ENCODE data around the gene CASQ2. TPM values are rescaled to one million over a fixed set of nuclear protein-coding genes. Genes with fewer than 3 reads are reported as not detected.

Gene CASQ2
- total and polyA plus RNA-seq, 2 donors (not counting 1 experiment from before 2014, with no cell fraction given) = not detected

- Histone ChIP-seq H3K36me3 (replicated peaks in 1 of 2; ENCODE audit: control extremely low read depth in 1 of 2, control insufficient read depth in 1 of 2, extremely low read depth in 1 of 2, insufficient read depth in 2 of 2, low read length in 1 of 2) (no peaks in the 10 kb centered on the region), H2AFZ (ENCODE audit: insufficient read depth, low read depth, low read length, poor library complexity, severe bottlenecking) (no peak overlapping the region), H3K4me1 (ENCODE audit: control insufficient read depth in 2 of 2, insufficient read depth in 2 of 2, low read length in 2 of 2) (no peaks in the 10 kb centered on the region), H3K4me3 (ENCODE audit: control extremely low read depth in 1 of 5, extremely low read depth in 1 of 5, insufficient read depth in 1 of 5, low read depth in 2 of 5, low read length in 4 of 5) (no peak overlapping the region), H4K20me1 (ENCODE audit: control insufficient read depth, insufficient read depth, low read length, poor library complexity, severe bottlenecking) (no peaks in the 10 kb centered on the region), H3K4me2 (replicated peaks; ENCODE audit: low read depth, low read length, poor library complexity, severe bottlenecking) (no peak overlapping the region), H3K79me2 (ENCODE audit: control insufficient read depth, insufficient read depth, low read length) (no peaks in the 10 kb centered on the region), H3K9me3 (ENCODE audit: control extremely low read depth in 1 of 3, control insufficient read depth in 2 of 3, insufficient read depth in 1 of 3, low read length in 2 of 3) (no peaks in the 10 kb centered on the region), H3K9ac (ENCODE audit: low read length) (no peak overlapping the region), H3K27me3 (replicated peaks in 1 of 4; ENCODE audit: control extremely low read depth in 1 of 4, control insufficient read depth in 3 of 4, insufficient read depth in 4 of 4, low read length in 3 of 4) (no peaks in the 10 kb centered on the region), H3K27ac (ENCODE audit: low read length in 2 of 2) (no peak overlapping the region)
- ATAC-seq (ENCODE audit: low read depth) (no peak), DNase-seq (no peak)
- WGBS (ENCODE audit: insufficient coverage) = 100% methylated on average over 3 of the region's 4 CpGs
- no peaks in the 10 kb centered on the region for H3K9me3 Mint-ChIP-seq (ENCODE audit: insufficient read depth)
- intact Hi-C loops (cut with micrococcal nuclease) = no loop called here
- H3K4me1 Mint-ChIP-seq = no peaks in the 10 kb centered on the region
- no peak overlapping the region for H3K27ac Mint-ChIP-seq
- no peak for TF ChIP-seq EZH2 (IDR thresholded peaks at IDR 0.05; ENCODE audit: borderline replicate concordance, insufficient read depth, low read depth, low read length, poor library complexity, severe bottlenecking)
- TF ChIP-seq CTCF (IDR thresholded peaks at IDR 0.05) = no peak
- ChIA-PET POLR2A (no interaction called here), CTCF (no interaction called here)
- no peak overlapping the region for H3K4me3 Mint-ChIP-seq
- no peaks in the 10 kb centered on the region for H3K27me3 Mint-ChIP-seq
Observed at GRCh38 chr1:115666702-115667101, 101.8 kb downstream of the CASQ2 start.

- H3K4me2 ChIP-seq (replicated peaks; ENCODE audit: low read depth, low read length, poor library complexity, severe bottlenecking) = no peak overlapping the region
- H3K36me3 ChIP-seq (replicated peaks in 1 of 2; ENCODE audit: control extremely low read depth in 1 of 2, control insufficient read depth in 1 of 2, extremely low read depth in 1 of 2, insufficient read depth in 2 of 2, low read length in 1 of 2) = no peaks in the 10 kb centered on the region
- POLR2A ChIA-PET = no interaction called here
- no peaks in the 10 kb centered on the region for H3K4me1 ChIP-seq (ENCODE audit: control insufficient read depth in 2 of 2, insufficient read depth in 2 of 2, low read length in 2 of 2)
- DNase-seq (no peak), ATAC-seq (ENCODE audit: low read depth) (no peak)
- Mint-ChIP-seq H3K27ac (no peak overlapping the region), H3K9me3 (ENCODE audit: insufficient read depth) (no peaks in the 10 kb centered on the region), H3K4me1 (no peaks in the 10 kb centered on the region), H3K27me3 (no peaks in the 10 kb centered on the region), H3K4me3 (no peak overlapping the region)
- H4K20me1 ChIP-seq (ENCODE audit: control insufficient read depth, insufficient read depth, low read length, poor library complexity, severe bottlenecking) = no peaks in the 10 kb centered on the region
- WGBS (ENCODE audit: insufficient coverage) = 80% methylated on average over 4 of the region's 6 CpGs
- H3K4me3 ChIP-seq (ENCODE audit: control extremely low read depth in 1 of 5, extremely low read depth in 1 of 5, insufficient read depth in 1 of 5, low read depth in 2 of 5, low read length in 4 of 5) = no peak overlapping the region
- no peaks in the 10 kb centered on the region for H3K27me3 ChIP-seq (replicated peaks in 1 of 4; ENCODE audit: control extremely low read depth in 1 of 4, control insufficient read depth in 3 of 4, insufficient read depth in 4 of 4, low read length in 3 of 4)
- no peaks in the 10 kb centered on the region for H3K79me2 ChIP-seq (ENCODE audit: control insufficient read depth, insufficient read depth, low read length)
- no peaks in the 10 kb centered on the region for H3K9me3 ChIP-seq (ENCODE audit: control extremely low read depth in 1 of 3, control insufficient read depth in 2 of 3, insufficient read depth in 1 of 3, low read length in 2 of 3)
- H2AFZ ChIP-seq (ENCODE audit: insufficient read depth, low read depth, low read length, poor library complexity, severe bottlenecking) = no peak overlapping the region
- no peak overlapping the region for H3K27ac ChIP-seq (ENCODE audit: low read length in 2 of 2)
- intact Hi-C loops (cut with micrococcal nuclease) = no loop called here
- CTCF ChIA-PET = no interaction called here
- H3K9ac ChIP-seq (ENCODE audit: low read length) = no peak overlapping the region
- TF ChIP-seq CTCF (IDR thresholded peaks at IDR 0.05) (no peak), EZH2 (IDR thresholded peaks at IDR 0.05; ENCODE audit: borderline replicate concordance, insufficient read depth, low read depth, low read length, poor library complexity, severe bottlenecking) (no peak)
Observed at GRCh38 chr1:115666206-115666605, 102.3 kb downstream of the CASQ2 start.
